Naive thymus-derived CD4-positive, alpha-beta T cell (primary cell): ENCODE results near the gene STX16. TPM values are rescaled to one million over a fixed set of nuclear protein-coding genes. Genes with fewer than 3 reads are reported as not detected.
"Not testable (repeated sequence)": the region's sequence is repeated elsewhere in the genome, so short reads cannot be mapped to it uniquely, and the experiment has no call there.

Experiments
- ATAC-seq: fragments of 150-1000 bp; cut with Tn5 transposase; 2 replicates; pipeline ENCODE4 v1.10.0; 2021; ENCODE audit warnings: mild to moderate bottlenecking, moderate library complexity
- CTCF ChIA-PET: fragments of 350-600 bp; sonication (Branson Sonifier 250); formaldehyde crosslinking; loops from one replicate; lab custom pipeline; 2021; ENCODE audit warnings: antibody characterized with exemption; lab: Charles Lee
- POLR2A ChIA-PET: fragments of 350-600 bp; sonication (Branson Sonifier 250); formaldehyde crosslinking; loops from one replicate; lab custom pipeline; 2021; ENCODE audit warnings: antibody characterized with exemption, inconsistent platforms; lab: Charles Lee
- DNase-seq, 9 donors: peaks; one replicate each; pipeline versions ENCODE4 v3.0.0 to v3.0.0-alpha.2; 2020 to 2022; ENCODE audit warnings: mixed read lengths in 1 of 9
- H3K27ac ChIP-seq: one replicate; pipeline ENCODE4 v1.7.0; 2013; ENCODE audit warnings: mild to moderate bottlenecking, low read depth, low read length, moderate library complexity
- H3K27me3 ChIP-seq, 2 donors: one replicate each; pipeline ENCODE4 v1.7.0; 2013; ENCODE audit warnings: low read length in 2 of 2, mild to moderate bottlenecking in 2 of 2, moderate library complexity in 2 of 2; ENCODE audit not compliant: control insufficient read depth in 2 of 2, insufficient read depth in 2 of 2
- H3K36me3 ChIP-seq, 3 experiments: 1 replicate in 2 of 3; 2 replicates in 1 of 3; pipeline ENCODE4 v1.7.0; 2013; ENCODE audit warnings: low read length in 3 of 3, mild to moderate bottlenecking in 3 of 3, moderate library complexity in 1 of 3; ENCODE audit not compliant: insufficient read depth in 3 of 3, control insufficient read depth in 2 of 3
- H3K4me1 ChIP-seq, 2 donors: one replicate each; pipeline ENCODE4 v1.7.0; 2013; ENCODE audit warnings: low read length in 2 of 2, mild to moderate bottlenecking in 2 of 2, moderate library complexity in 1 of 2; ENCODE audit not compliant: control insufficient read depth in 2 of 2, insufficient read depth in 2 of 2
- H3K4me3 ChIP-seq: 2 replicates; pipeline ENCODE4 v1.7.0; 2013; ENCODE audit warnings: mild to moderate bottlenecking, low read length
- H3K9me3 ChIP-seq, 3 experiments: 1 replicate in 2 of 3; 2 replicates in 1 of 3; pipeline ENCODE4 v1.7.0; 2013; ENCODE audit warnings: low read length in 3 of 3; ENCODE audit not compliant: control insufficient read depth in 2 of 3
- H3K27ac Mint-ChIP-seq, 9 donors: one replicate each; pipeline ENCODE4 v1.8.0; 2020 to 2022; ENCODE audit warnings: mixed read lengths in 9 of 9, mild to moderate bottlenecking in 8 of 9, moderate library complexity in 5 of 9, inconsistent platforms in 2 of 9
- H3K27me3 Mint-ChIP-seq, 5 donors: one replicate each; pipeline ENCODE4 v1.8.0; 2021 to 2022; ENCODE audit warnings: mixed read lengths in 5 of 5, mild to moderate bottlenecking in 1 of 5
- H3K36me3 Mint-ChIP-seq, 5 donors: one replicate each; pipeline ENCODE4 v1.8.0; 2020 to 2022; ENCODE audit warnings: mixed read lengths in 5 of 5, mild to moderate bottlenecking in 3 of 5, inconsistent platforms in 1 of 5
- H3K4me1 Mint-ChIP-seq, 7 donors: one replicate each; pipeline ENCODE4 v1.8.0; 2020 to 2022; ENCODE audit warnings: mixed read lengths in 7 of 7, mild to moderate bottlenecking in 3 of 7, inconsistent platforms in 1 of 7
- H3K4me3 Mint-ChIP-seq, 10 donors: one replicate each; pipeline ENCODE4 v1.8.0; 2020 to 2022; ENCODE audit warnings: mild to moderate bottlenecking in 10 of 10, mixed read lengths in 10 of 10, moderate library complexity in 6 of 10, inconsistent platforms in 2 of 10
- H3K9me3 Mint-ChIP-seq, 11 donors: one replicate each; pipeline ENCODE4 v1.8.0; 2020 to 2022; ENCODE audit warnings: mixed read lengths in 11 of 11, mild to moderate bottlenecking in 4 of 11, inconsistent platforms in 1 of 11, moderate library complexity in 1 of 11
- intact Hi-C, 2 donors: fragments of 100-400 bp; cut with micrococcal nuclease; formaldehyde crosslinking; loops; one replicate each; pipeline ENCODE4 v1.15.1; 2023
- polyA plus RNA-seq, 2 donors: library from polyadenylated mRNA; unstranded; fragments of 300-500 nt; fragmentation: Illumina TruSeq; gene quantifications; one replicate each; pipeline ENCODE4 v1.2.3, GENCODE V29; 2021
- total RNA-seq, 6 experiments: library from RNA in 5 of 6; stranded (reverse) in 5 of 6; gene quantifications; 1 replicate in 5 of 6; 2 replicates in 1 of 6; pipeline ENCODE4 v1.2.3 and lab custom pipeline; 2021 to 2026

STX16 gene
- total and polyA plus RNA-seq, 7 experiments from 2014 or later: 32.0 to 225 (median 185) TPM

DNA sequence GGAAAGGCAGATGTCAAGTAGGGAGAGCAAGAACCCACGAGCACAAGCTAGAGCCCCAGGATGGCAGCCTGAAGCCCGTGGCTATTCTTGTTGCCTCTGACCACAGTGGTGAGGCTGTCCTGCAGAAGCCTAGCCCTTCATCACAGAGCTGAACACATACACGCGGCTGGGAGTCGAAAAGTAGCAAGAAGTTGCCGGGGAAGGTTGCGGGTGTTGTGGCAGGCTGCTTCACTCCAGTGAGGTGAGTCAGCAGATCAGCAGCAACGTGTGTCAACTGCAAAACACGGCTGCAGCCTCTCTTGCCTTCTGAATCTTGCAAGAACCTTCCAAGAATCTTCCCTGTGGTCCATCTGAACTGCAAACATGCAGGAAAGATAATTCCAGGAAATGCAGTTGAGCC is 10.6 kb upstream of the STX16 start:
- ATAC-seq: no peak
- Histone ChIP-seq H3K4me3 (no peak overlapping the region), H3K9me3 (no peaks in the 10 kb centered on the region), H3K4me1 (no peaks in the 10 kb centered on the region), H3K27me3 (no peaks in the 10 kb centered on the region), H3K36me3 (no peaks in the 10 kb centered on the region), H3K27ac (no peak overlapping the region)
- Mint-ChIP-seq H3K27ac (no peak overlapping the region), H3K27me3 (peaks cover 0 to 25% (median 12%) of the 10 kb centered on the region in 5 donors), H3K4me1 (peaks cover 0 to 7% (median 2%) of the 10 kb centered on the region in 7 donors), H3K4me3 (no peak overlapping the region), H3K9me3 (no peaks in the 10 kb centered on the region), H3K36me3 (no peaks in the 10 kb centered on the region)
- intact Hi-C loops: no loop called here
- DNase-seq: no peak
- ChIA-PET CTCF (interaction anchor here (1.0 kb wide), 1 partner anchor 448 kb away, joined by 3 read pairs; no protein-coding TSS in a partner anchor), POLR2A (no interaction called here)

DNA sequence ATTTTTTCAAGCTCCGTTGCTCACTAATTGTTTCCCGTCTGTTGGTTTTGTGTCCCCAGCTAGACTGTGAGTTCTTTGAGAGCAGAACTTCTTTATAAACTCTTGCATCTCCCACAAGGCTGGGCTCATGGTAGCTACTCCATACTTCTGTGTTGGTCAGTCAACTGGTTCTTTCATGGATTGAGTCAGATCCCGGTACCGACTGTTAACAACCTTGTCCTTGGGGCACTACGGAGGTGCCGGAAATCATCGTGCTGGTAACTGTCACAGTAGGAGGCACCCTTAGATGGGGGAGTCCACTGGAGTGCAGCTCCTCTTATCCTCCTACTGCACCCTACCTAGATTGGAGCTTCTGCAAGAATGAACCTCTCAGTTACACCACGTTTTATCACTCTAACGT is 8.6 kb upstream of the STX16 start:
- Histone ChIP-seq H3K4me1 (no peaks in the 10 kb centered on the region), H3K36me3 (no peaks in the 10 kb centered on the region), H3K4me3 (no peak overlapping the region), H3K27me3 (no peaks in the 10 kb centered on the region), H3K27ac (no peak overlapping the region), H3K9me3 (no peaks in the 10 kb centered on the region)
- Mint-ChIP-seq H3K4me3 (no peak overlapping the region), H3K36me3 (no peaks in the 10 kb centered on the region), H3K27me3 (peaks cover 0 to 27% (median 12%) of the 10 kb centered on the region in 5 donors), H3K4me1 (peaks cover 0 to 2% (median 0%) of the 10 kb centered on the region in 7 donors), H3K27ac (peak overlapping the region in 1 of 9 donors; percentile 41), H3K9me3 (no peaks in the 10 kb centered on the region)
- ChIA-PET CTCF (interaction anchor here (0.6 kb wide), 1 partner anchor 334 kb away, joined by 5 read pairs; no protein-coding TSS in a partner anchor), POLR2A (interaction anchor here (0.7 to 1.9 kb wide), 2 partner anchors 10 to 426 kb away, joined by 4 to 6 read pairs; no protein-coding TSS in a partner anchor)
- intact Hi-C loops: no loop called here
- ATAC-seq (no peak), DNase-seq (no peak)

DNA sequence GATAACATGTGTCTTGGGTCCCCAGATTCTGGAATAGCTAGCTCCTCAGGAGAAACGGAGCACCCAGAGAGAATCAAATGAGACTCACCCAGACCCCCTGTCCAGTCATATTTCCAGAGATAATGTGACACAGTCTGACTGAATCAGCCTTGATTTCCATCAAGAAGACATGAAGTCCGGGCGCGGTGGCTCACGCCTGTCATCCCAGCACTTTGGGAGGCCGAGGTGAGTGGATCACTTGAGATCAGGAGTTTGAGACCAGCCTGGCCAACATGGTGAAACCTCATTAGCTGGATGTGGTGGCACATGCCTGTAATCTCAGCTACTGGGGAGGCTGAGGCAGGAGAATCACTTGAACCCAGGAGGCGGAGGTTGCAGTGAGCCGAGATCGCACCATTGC is 8.2 kb upstream of the STX16 start:
- intact Hi-C loops, H3K4me1 ChIP-seq, H3K4me1 Mint-ChIP-seq, H3K4me3 Mint-ChIP-seq, H3K36me3 ChIP-seq, H3K36me3 Mint-ChIP-seq, H3K27me3 ChIP-seq, DNase-seq, H3K9me3 Mint-ChIP-seq, H3K27ac Mint-ChIP-seq, H3K4me3 ChIP-seq, H3K27ac ChIP-seq, ATAC-seq, H3K9me3 ChIP-seq: not testable (repeated sequence)
- H3K27me3 Mint-ChIP-seq: peaks cover 0 to 27% (median 12%) of the 10 kb centered on the region in 5 donors
- ChIA-PET CTCF (interaction anchor here (0.6 kb wide), 1 partner anchor 334 kb away, joined by 5 read pairs; no protein-coding TSS in a partner anchor), POLR2A (interaction anchor here (0.7 to 1.9 kb wide), 2 partner anchors 9 to 426 kb away, joined by 4 to 6 read pairs; no protein-coding TSS in a partner anchor)

DNA sequence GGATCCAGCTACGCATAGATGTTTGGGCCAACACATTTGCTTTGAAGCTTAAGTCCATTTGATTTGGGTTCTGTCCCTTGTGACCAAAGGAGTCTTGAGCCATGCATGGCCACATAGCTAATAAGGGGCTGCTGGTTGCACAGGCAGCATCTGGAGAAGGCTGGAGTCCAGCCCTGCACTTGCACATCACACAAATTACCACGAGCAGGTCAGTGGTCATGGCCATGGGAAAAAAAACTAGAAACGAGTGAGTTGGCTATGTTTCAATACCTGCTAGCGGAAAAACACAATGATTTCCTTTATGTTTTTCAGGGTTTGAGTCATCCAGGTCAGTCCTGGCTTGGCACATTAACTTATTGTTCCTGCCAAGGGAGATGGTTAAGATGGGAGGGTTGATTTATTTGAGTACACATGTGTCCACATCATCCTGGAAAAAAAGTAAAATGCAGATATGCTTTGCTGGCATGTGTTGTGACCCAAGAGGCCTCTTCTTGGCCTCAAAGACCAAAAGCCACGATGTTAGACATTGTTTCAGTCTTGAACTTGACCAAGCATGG is 5.6 kb upstream of the STX16 start:
- no peak overlapping the region for H3K4me3 Mint-ChIP-seq
- CTCF ChIA-PET: no interaction called here

DNA sequence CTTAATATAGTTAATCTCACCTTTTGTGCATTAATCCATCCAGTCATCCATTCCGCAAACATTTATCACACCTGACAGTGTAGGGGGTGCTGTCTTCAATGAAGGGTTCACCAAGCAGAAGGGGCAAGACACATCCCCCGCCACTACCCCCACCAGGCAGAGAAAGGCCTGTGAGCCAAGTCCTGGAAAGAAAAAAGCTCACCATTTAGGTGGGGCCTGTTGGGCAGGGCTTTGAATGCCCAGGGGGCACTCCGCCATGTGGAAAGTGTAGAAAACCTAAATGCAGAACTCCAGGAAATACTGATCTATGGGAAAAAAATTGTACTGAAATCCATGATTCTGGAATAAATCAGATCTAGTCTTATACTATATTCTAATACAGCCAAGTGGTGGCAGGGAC is 4.8 kb upstream of the STX16 start:
- Mint-ChIP-seq H3K9me3 (no peaks in the 10 kb centered on the region), H3K4me3 (no peak overlapping the region), H3K27ac (peak overlapping the region in 2 of 9 donors; percentile 18 to 49), H3K27me3 (peaks cover 0 to 12% (median 4%) of the 10 kb centered on the region in 5 donors), H3K36me3 (peaks cover 0 to 3% (median 0%) of the 10 kb centered on the region in 5 donors), H3K4me1 (peaks cover 0 to 13% (median 10%) of the 10 kb centered on the region in 7 donors)
- intact Hi-C loops: no loop called here
- Histone ChIP-seq H3K36me3 (peaks cover 0 to 6% (median 0%) of the 10 kb centered on the region in 3 experiments), H3K4me3 (no peak overlapping the region), H3K27ac (no peak overlapping the region), H3K9me3 (no peaks in the 10 kb centered on the region), H3K4me1 (peaks cover 0 to 4% of the 10 kb centered on the region in 2 donors), H3K27me3 (no peaks in the 10 kb centered on the region)
- peak in 1 of 9 donors; percentile 16 for DNase-seq
- ChIA-PET CTCF (interaction anchor here (0.9 to 2.7 kb wide), 4 partner anchors 30 to 206 kb away, joined by 3 to 11 read pairs (median 8); partner anchors contain the start of gene GNAS), POLR2A (no interaction called here)
- ATAC-seq: no peak

More for the DNA sequence above, 5.6 kb upstream of the STX16 start:
- Mint-ChIP-seq H3K4me1 (peaks cover 0 to 11% (median 8%) of the 10 kb centered on the region in 7 donors), H3K27me3 (peaks cover 0 to 14% (median 4%) of the 10 kb centered on the region in 5 donors), H3K27ac (peak overlapping the region in 2 of 9 donors; percentile 18 to 38), H3K9me3 (no peaks in the 10 kb centered on the region), H3K36me3 (no peaks in the 10 kb centered on the region)
- Histone ChIP-seq H3K36me3 (no peaks in the 10 kb centered on the region), H3K9me3 (no peaks in the 10 kb centered on the region), H3K27ac (no peak overlapping the region), H3K4me3 (no peak overlapping the region), H3K4me1 (peaks cover 0 to 4% of the 10 kb centered on the region in 2 donors), H3K27me3 (no peaks in the 10 kb centered on the region)
- DNase-seq (peak in 1 of 9 donors; percentile 3), ATAC-seq (no peak)
- POLR2A ChIA-PET: no interaction called here
- intact Hi-C loops: no loop called here

DNA sequence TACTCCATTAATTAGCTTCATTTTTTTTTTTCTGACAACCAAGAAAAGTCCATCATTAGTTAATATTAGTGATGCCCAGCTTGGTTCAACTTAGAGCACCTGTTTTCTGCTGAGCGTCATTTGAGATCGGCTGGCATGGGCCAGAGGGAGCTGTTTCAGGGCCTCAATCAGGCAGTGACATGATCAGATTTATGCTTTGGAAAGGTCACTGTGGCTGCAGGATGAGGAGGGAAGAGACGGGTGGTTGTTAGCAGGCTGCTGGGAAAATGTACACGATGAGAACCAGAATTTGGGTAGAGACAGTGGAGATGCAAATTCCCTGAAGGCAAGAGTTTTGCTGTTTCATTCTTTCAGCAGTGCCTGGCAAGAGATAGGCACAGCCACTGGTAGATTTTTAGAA is 4.4 kb upstream of the STX16 start:
- Histone ChIP-seq H3K4me3 (no peak overlapping the region), H3K27ac (no peak overlapping the region), H3K36me3 (peaks cover 0 to 10% (median 0%) of the 10 kb centered on the region in 3 experiments), H3K27me3 (no peaks in the 10 kb centered on the region), H3K4me1 (peaks cover 0 to 4% of the 10 kb centered on the region in 2 donors), H3K9me3 (no peaks in the 10 kb centered on the region)
- peaks cover 0 to 13% (median 10%) of the 10 kb centered on the region in 7 donors for H3K4me1 Mint-ChIP-seq
- H3K36me3 Mint-ChIP-seq: peaks cover 0 to 7% (median 0%) of the 10 kb centered on the region in 5 donors
- ATAC-seq (no peak), DNase-seq (peak in 1 of 9 donors; percentile 3)
- intact Hi-C loops: loop anchor here (1.0 kb wide), 2 partner anchors 192 to 193 kb away; no protein-coding TSS in a partner anchor
- no peaks in the 10 kb centered on the region for H3K9me3 Mint-ChIP-seq
- POLR2A ChIA-PET: interaction anchor here (0.8 to 7.4 kb wide), 2 partner anchors 45 to 243 kb away, joined by 3 to 57 read pairs; partner anchors contain the start of gene NPEPL1
- peaks cover 0 to 9% (median 4%) of the 10 kb centered on the region in 5 donors for H3K27me3 Mint-ChIP-seq
- H3K27ac Mint-ChIP-seq: no peak overlapping the region
- H3K4me3 Mint-ChIP-seq: peak overlapping the region in 1 of 10 donors; percentile 32
- CTCF ChIA-PET: interaction anchor here (0.9 to 2.7 kb wide), 5 partner anchors 12 to 206 kb away, joined by 3 to 11 read pairs (median 4); partner anchors contain the start of gene GNAS
